ENCODE measurements around the gene LRRC46.

GRCh38 chr17:47877368-47878034 is 46.0 kb downstream of the LRRC46 start:
- TF ChIP-seq POLR2AphosphoS5 (IDR thresholded peaks at IDR 0.05), result no peak
- no peak for TF ChIP-seq CTCF (IDR thresholded peaks at IDR 0.05 in 8 of 11, conservative IDR thresholded peaks at IDR 0.05 in 3 of 11)

Data from spleen (tissue), 7 donors.